ENCODE measurements around the gene CERS6. TPM values are rescaled to one million over a fixed set of nuclear protein-coding genes. Genes with fewer than 3 reads are reported as not detected.
"Not testable (repeated sequence)": the region's sequence is repeated elsewhere in the genome, so short reads cannot be mapped to it uniquely, and the experiment has no call there.

CERS6 gene
- total and polyA plus RNA-seq, 2 experiments from 2014 or later: 8.3 to 16.0 TPM

GRCh38 chr2:168767258-168767657 is 311.2 kb downstream of the CERS6 start:
- Histone ChIP-seq H2AFZ (no peak overlapping the region), H3K36me3 (ENCODE audit: low read depth) (no peaks in the 10 kb centered on the region), H3K4me1 (ENCODE audit: insufficient read depth) (0 out of 2 replicates have a peak, but pooled peaks cover 3% of the 10 kb centered on the region), H3K4me3 (no peak overlapping the region), H3F3A (ENCODE audit: insufficient read depth) (no peaks in the 10 kb centered on the region; the same call in 1 of the 2 replicates), H3K9me3 (ENCODE audit: low read depth) (no peaks in the 10 kb centered on the region), H4K20me1 (ENCODE audit: insufficient read depth) (no peaks in the 10 kb centered on the region), H3K9ac (no peak overlapping the region), H3K9me2 (ENCODE audit: insufficient read depth) (no peaks in the 10 kb centered on the region), H3K4me2 (ENCODE audit: unreplicated experiment) (no peak overlapping the region), H3K27ac (no peak overlapping the region), H3K27me3 (replicated peaks; ENCODE audit: insufficient read depth) (no peaks in the 10 kb centered on the region), H3K79me2 (ENCODE audit: insufficient read depth) (no peaks in the 10 kb centered on the region)
- TF ChIP-seq EZH2phosphoT487 (IDR thresholded peaks at IDR 0.05; ENCODE audit: insufficient read depth, low read depth) (no peak), EZH2 (IDR thresholded peaks at IDR 0.05; ENCODE audit: insufficient read depth, poor library complexity, severe bottlenecking) (no peak)
- peak; percentile 32 for DNase-seq
- WGBS, 2 experiments (ENCODE audit: low coverage in 1 of 2, low lambda C conversion rate in 2 of 2, missing lambda C conversion rate in 2 of 2): 29 to 38% methylated on average over 1 of the region's 1 CpG
- in situ Hi-C loops (cut with MboI): no loop called here

GRCh38 chr2:168768357-168768756 is 312.3 kb downstream of the CERS6 start:
- in situ Hi-C loops (cut with MboI); H3K9me3 ChIP-seq (ENCODE audit: low read depth): not testable (repeated sequence)

GRCh38 chr2:168770796-168771195 is 314.7 kb downstream of the CERS6 start:
- TF ChIP-seq EZH2phosphoT487 (IDR thresholded peaks at IDR 0.05; ENCODE audit: insufficient read depth, low read depth): no peak
- TF ChIP-seq EZH2 (IDR thresholded peaks at IDR 0.05; ENCODE audit: insufficient read depth, poor library complexity, severe bottlenecking): no peak
- Histone ChIP-seq H3K4me1 (ENCODE audit: insufficient read depth) (0 out of 2 replicates have a peak, but pooled peaks cover 3% of the 10 kb centered on the region), H3K9ac (no peak overlapping the region), H3K36me3 (ENCODE audit: low read depth) (no peaks in the 10 kb centered on the region), H3K4me3 (no peak overlapping the region), H3K4me2 (ENCODE audit: unreplicated experiment) (no peak overlapping the region), H4K20me1 (ENCODE audit: insufficient read depth) (no peaks in the 10 kb centered on the region), H2AFZ (no peak overlapping the region), H3K27ac (no peak overlapping the region), H3K79me2 (ENCODE audit: insufficient read depth) (no peaks in the 10 kb centered on the region), H3F3A (ENCODE audit: insufficient read depth) (no peaks in the 10 kb centered on the region; the same call in 1 of the 2 replicates), H3K9me3 (ENCODE audit: low read depth) (no peaks in the 10 kb centered on the region), H3K9me2 (ENCODE audit: insufficient read depth) (no peaks in the 10 kb centered on the region), H3K27me3 (replicated peaks; ENCODE audit: insufficient read depth) (no peaks in the 10 kb centered on the region)
- in situ Hi-C loops (cut with MboI): loop anchor here (10.0 kb wide), 1 partner anchor 144 kb away; no protein-coding TSS in a partner anchor
- DNase-seq: no peak
- WGBS, 2 experiments (ENCODE audit: low coverage in 1 of 2, low lambda C conversion rate in 2 of 2, missing lambda C conversion rate in 2 of 2): 71 to 85% methylated on average over 2 of the region's 2 CpGs

More at GRCh38 chr2:168768357-168768756, 312.3 kb downstream of the CERS6 start:
- 97% methylated on average over 6 of the region's 6 CpGs for WGBS, 2 experiments (ENCODE audit: low coverage in 1 of 2, low lambda C conversion rate in 2 of 2, missing lambda C conversion rate in 2 of 2)
- not testable (repeated sequence) for H3K27ac ChIP-seq; H3K79me2 ChIP-seq (ENCODE audit: insufficient read depth); H3K4me3 ChIP-seq; H3F3A ChIP-seq (ENCODE audit: insufficient read depth); H3K36me3 ChIP-seq (ENCODE audit: low read depth); H3K4me2 ChIP-seq (ENCODE audit: unreplicated experiment); H3K4me1 ChIP-seq (ENCODE audit: insufficient read depth); H4K20me1 ChIP-seq (ENCODE audit: insufficient read depth); H3K27me3 ChIP-seq (replicated peaks; ENCODE audit: insufficient read depth); DNase-seq; H3K9ac ChIP-seq; H3K9me2 ChIP-seq (ENCODE audit: insufficient read depth); H2AFZ ChIP-seq

GRCh38 chr2:168772704-168773103 is 316.6 kb downstream of the CERS6 start:
- Histone ChIP-seq H3K9me2 (ENCODE audit: insufficient read depth) (no peaks in the 10 kb centered on the region), H4K20me1 (ENCODE audit: insufficient read depth) (no peaks in the 10 kb centered on the region), H3K4me2 (ENCODE audit: unreplicated experiment) (no peak overlapping the region), H3K27me3 (replicated peaks; ENCODE audit: insufficient read depth) (no peaks in the 10 kb centered on the region), H2AFZ (no peak overlapping the region), H3K36me3 (ENCODE audit: low read depth) (no peaks in the 10 kb centered on the region), H3K4me1 (ENCODE audit: insufficient read depth) (no peaks in the 10 kb centered on the region), H3K27ac (no peak overlapping the region), H3K9ac (no peak overlapping the region), H3F3A (ENCODE audit: insufficient read depth) (no peaks in the 10 kb centered on the region), H3K79me2 (ENCODE audit: insufficient read depth) (no peaks in the 10 kb centered on the region), H3K4me3 (no peak overlapping the region), H3K9me3 (ENCODE audit: low read depth) (no peaks in the 10 kb centered on the region)
- TF ChIP-seq EZH2phosphoT487 (IDR thresholded peaks at IDR 0.05; ENCODE audit: insufficient read depth, low read depth) (no peak), EZH2 (IDR thresholded peaks at IDR 0.05; ENCODE audit: insufficient read depth, poor library complexity, severe bottlenecking) (no peak)
- in situ Hi-C loops (cut with MboI): loop anchor here (10.0 kb wide), 1 partner anchor 142 kb away; no protein-coding TSS in a partner anchor
- no peak for DNase-seq
- WGBS, 2 experiments (ENCODE audit: low coverage in 1 of 2, low lambda C conversion rate in 2 of 2, missing lambda C conversion rate in 2 of 2): 98 to 100% methylated on average over 1 of the region's 1 CpG

GRCh38 chr2:168773128-168773527 is 317.1 kb downstream of the CERS6 start:
- H2AFZ ChIP-seq: no peak overlapping the region
- no peaks in the 10 kb centered on the region for H3F3A ChIP-seq (ENCODE audit: insufficient read depth)
- no peaks in the 10 kb centered on the region for H3K9me3 ChIP-seq (ENCODE audit: low read depth)
- no peak overlapping the region for H3K27ac ChIP-seq
- no peaks in the 10 kb centered on the region for H3K79me2 ChIP-seq (ENCODE audit: insufficient read depth)
- no peak overlapping the region for H3K4me3 ChIP-seq
- in situ Hi-C loops (cut with MboI): loop anchor here (10.0 kb wide), 1 partner anchor 142 kb away; no protein-coding TSS in a partner anchor
- TF ChIP-seq EZH2 (IDR thresholded peaks at IDR 0.05; ENCODE audit: insufficient read depth, poor library complexity, severe bottlenecking) (no peak), EZH2phosphoT487 (IDR thresholded peaks at IDR 0.05; ENCODE audit: insufficient read depth, low read depth) (no peak)
- no peak overlapping the region for H3K9ac ChIP-seq
- H3K27me3 ChIP-seq (replicated peaks; ENCODE audit: insufficient read depth): no peaks in the 10 kb centered on the region
- H4K20me1 ChIP-seq (ENCODE audit: insufficient read depth): no peaks in the 10 kb centered on the region
- H3K9me2 ChIP-seq (ENCODE audit: insufficient read depth): no peaks in the 10 kb centered on the region
- no peak overlapping the region for H3K4me2 ChIP-seq (ENCODE audit: unreplicated experiment)
- H3K4me1 ChIP-seq (ENCODE audit: insufficient read depth): no peaks in the 10 kb centered on the region
- DNase-seq: no peak
- H3K36me3 ChIP-seq (ENCODE audit: low read depth): no peaks in the 10 kb centered on the region
- WGBS, 2 experiments (ENCODE audit: low coverage in 1 of 2, low lambda C conversion rate in 2 of 2, missing lambda C conversion rate in 2 of 2): 67 to 74% methylated on average over 2 of the region's 2 CpGs
